ENCODE measurements around the gene MRPL52.
"Not testable (repeated sequence)": the region's sequence is repeated elsewhere in the genome, so short reads cannot be mapped to it uniquely, and the experiment has no call there.

The MRPL52 gene

DNA sequence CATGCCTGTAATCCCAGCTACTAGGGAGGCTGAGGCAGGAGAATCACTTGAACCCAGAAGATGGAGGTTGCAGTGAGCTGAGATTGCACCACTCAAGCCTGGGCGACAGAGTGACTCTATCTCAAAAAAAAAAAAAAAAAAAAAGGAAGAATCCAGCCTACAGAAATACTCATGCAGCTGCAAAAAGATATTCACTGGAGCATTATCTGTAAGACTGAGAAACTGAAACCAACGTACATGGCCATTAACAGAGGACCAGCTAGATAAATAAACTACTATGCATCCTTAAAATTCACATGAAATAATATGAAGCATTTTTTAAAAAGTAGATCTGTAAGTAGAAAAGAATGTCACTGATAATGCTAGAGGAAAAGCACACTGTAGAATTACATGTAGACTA, 18.0 kb upstream of the MRPL52 start:
- DNase-seq (ENCODE audit: low read depth) = no peak

DNA sequence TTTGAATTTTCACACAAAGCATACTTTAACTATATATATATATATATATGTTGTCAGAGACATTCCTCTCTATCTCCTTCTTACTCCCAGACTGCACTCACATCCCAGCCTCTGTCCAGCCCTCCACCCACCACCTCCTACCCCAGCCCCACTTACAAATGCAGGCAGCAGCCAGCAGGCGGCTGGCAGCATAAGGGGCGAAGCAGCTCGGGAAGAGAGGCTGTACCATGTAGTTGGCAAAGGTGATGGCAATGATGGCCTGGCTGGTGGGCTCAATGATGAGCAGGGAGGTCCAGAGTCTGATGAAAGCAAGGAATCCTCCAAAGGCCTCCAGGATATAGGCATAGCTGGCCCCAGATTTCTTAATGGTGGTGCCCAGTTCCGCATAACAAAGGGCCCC, 16.9 kb upstream of the MRPL52 start:
- no peak for DNase-seq (ENCODE audit: low read depth)

DNA sequence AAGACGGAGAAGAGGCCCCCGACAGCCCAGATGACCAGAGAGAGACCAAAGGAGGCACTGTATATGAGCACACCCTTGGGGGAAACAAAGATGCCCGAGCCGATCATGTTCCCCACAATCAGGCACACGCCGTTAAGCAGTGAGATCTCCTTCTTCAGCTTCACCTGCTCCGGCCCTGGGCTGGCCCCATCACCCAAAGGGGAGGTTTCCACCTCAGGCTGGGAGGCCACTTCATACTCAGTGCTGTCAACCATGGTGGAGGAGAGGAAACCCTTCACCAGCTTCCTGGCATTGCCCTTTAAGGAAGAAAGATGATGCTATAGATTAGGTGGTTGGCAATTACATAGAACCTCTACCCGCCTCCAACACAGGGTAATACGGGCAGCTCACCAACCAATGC, 16.5 kb upstream of the MRPL52 start:
- DNase-seq (ENCODE audit: low read depth) = no peak

DNA sequence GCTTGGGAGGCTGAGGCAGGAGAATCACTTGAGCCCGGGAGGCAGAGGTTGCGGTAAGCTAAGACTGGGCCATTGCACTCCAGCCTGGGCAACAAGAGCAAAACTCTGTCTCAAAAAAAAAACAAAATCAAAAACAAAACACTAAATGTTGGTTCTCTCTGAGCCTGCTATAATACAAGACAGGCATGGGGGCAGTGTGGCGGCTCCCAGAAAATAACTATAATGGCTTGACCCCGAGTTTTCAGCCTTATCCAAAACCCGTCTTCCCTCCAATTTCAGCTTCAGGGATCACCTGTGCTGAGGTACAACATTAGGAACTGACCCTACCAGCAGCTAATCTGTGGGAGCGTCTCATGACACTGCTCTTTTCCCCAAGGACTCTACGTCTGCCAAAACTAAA, 15.3 kb upstream of the MRPL52 start:
- DNase-seq (ENCODE audit: low read depth) = no peak

DNA sequence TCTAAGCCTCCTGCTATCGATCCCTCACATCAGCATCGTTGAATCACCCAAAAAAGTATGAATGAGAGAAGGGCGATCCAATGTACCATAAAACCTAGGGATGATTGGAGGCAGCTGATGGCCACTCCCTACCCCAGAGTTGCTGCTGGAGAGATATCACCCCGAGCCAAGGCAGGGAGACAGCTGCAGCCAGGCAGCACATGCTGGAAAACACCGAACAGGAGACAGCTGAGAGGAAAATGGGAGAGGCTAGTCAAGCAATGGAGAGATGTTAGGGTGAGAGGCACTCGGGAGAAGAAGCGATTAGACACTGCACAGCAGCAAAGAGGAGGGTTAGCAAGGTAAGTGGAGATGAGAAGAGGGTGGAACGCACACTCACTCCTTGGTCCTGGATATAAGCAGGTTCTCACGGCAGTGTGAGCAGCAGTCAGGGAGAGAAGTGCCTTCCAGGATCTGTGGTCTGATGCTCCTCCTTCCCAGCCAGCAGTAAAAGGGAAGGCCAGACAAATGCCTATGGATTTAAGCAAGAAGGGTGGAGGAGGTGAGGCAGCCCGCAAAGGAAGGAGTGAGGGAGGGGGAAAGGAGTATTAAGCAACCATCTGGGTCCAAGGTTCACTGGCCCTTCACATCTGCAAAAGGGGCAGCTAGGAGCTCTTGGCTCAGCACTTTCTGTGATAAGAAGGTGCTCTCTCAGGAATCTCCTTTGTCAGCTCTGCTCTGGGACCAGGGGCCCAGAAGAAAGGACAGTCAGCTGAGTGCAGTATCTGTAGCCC, 14.6 kb upstream of the MRPL52 start, which contains the start of gene SLC7A7:
Gene SLC7A7 (minus strand): TSS at position 495 of the 773 bp plus-strand sequence. CDS start 2,037 bp downstream, outside the sequence.
- DNase-seq (ENCODE audit: low read depth) = no peak

DNA sequence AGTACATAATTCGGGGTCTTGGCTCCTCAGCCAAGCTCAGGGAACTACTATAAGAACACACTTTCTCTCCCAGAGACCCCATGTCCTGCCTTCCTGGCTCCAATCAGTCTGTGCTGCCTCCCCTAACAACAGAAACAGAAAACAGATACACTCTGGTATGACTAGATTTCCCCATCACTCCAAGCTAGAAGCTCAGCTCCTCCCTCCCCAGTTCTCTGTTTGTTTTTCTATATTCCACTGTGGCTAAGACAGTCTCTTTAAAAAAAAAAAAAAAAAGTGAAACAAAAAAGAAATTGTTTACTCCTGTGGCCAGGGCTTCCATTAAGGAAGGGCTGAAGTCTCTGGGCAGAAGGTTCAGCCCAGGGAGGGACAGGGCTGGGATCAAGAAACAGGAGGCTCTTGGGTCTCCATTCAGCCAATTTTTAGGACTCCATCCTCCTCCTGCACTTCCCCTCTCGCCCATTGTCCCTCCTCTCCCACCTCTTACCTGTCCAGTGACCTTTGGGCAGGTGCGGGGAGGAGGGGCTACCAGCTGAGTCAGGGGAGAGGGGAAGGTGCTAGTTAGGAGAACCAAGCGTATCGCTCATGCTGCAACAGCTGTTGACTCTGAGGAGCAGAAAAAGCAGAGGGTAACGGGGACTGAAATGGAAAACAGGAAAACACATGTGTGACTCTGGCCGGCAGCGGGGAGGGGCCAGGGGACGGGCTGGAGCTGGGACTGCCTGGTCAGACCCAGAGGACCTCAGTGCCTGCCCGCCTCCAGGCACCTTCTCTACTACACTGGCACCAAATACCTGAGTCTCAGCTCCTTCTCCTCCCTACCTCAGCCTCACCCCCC, 10.3 kb upstream of the MRPL52 start:
- DNase-seq (ENCODE audit: low read depth) = no peak

DNA sequence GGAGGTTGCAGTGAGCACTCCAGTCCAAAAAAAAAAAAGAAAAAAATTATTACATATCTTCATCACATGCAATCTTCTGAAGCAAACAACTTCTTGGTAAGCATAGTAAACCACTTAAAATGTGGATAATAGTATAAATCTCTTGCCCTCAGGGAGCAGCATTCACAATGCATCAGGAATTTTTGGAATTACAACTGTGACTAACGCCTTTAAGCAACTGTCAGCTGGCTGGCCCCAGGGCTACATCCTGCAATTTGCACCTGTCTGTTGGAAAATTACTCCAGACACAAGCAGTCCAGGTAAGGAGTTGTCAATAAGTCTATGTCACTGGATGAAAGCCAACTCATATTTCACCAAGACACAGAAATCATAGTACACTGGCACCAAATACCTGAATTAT, 9.0 kb upstream of the MRPL52 start:
- DNase-seq (ENCODE audit: low read depth) = no peak

DNA sequence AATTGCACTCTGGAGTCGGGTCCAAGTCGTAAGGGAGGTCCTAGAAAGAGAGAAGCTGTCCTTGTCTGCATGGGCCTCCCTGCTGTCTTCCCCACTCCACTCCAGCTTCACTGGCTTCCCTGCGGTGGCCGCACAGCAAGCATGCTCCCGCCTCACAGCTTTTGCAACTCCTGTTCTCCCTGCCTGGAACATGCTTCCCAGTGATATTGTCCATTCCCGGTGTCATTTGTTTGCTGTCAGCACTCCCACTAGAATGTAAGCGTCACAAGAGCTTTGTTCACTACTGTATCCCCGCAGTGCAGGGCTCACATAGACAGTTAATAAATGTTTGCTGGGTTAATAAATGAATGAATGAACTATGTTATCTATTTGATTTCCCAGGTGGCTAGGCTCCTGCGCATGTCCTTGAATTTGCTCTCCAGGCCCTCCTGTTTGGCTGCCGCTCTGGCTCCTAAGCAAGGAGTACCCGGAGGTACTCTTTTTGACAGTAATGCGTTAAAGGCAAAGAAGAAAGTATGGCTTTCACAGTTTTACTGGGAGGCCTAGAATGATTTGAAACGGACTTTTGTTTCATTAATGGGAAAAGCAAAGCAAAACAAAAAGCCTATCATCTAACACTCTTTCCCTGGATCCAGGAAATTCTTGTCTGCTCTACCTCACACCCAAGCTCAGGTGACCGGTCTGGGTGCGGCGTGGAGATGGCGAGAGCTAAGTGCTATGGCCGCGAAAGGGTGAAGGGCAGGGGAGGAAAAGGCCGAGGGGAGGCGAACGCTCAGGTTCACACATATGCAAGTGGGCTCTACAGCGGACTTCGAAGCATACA, 8.3 kb upstream of the MRPL52 start:
- DNase-seq (ENCODE audit: low read depth) = no peak

DNA sequence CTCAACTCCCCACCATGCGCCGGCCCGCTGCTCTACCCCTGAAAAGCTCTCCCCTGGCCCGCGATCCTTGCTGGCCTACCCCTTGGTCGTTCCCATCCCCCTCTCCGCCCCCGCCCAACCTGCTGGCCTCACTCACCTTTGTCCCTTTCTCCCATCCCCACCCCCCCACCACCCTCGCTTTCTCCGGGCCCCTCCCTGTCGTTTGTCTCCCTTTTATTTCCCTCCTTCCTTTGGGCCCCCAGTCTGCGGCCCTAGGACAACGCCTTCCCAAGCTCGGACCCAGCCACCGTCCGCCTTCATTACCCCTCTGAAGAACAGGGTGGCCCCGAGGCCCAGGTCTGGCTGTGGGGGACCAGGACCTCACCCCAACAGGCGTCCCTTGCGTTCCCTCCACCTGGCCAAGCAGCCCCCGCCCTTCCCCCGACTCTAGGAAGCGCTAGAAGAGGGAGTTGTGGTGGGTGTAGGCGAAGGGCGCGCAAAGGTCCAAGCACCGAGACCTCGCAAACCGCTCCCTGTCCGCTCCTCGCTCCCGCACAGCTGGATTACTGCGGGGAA, 7.6 kb upstream of the MRPL52 start:
- DNase-seq (ENCODE audit: low read depth) = no peak

DNA sequence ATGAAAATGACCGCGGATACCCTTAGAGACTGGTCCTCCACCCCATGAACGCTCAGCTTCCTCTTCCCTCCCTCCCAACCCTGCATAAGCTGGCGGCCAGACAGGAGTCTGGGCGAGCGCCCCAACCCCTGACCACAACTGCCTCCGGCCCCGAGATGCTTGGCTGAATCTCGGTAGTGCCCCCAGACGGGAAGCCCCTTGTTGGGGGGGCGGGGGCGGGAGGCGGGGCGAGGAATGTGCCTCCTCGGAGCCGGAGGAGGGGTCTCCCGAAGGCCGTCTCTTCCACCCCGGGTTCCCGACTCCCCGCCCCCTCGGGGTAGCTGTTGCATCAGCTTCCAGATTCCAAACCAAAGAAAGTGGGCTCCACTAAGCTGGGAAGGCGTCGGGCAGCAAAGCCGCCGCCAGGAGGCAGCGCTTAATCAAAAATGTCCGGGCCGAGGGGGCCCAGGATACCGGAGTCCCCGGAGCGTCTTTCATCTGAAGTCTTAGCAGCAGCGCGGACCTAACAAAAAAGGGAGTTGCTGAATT, 7.1 kb upstream of the MRPL52 start:
- peak; percentile 60 for DNase-seq (ENCODE audit: low read depth)

DNA sequence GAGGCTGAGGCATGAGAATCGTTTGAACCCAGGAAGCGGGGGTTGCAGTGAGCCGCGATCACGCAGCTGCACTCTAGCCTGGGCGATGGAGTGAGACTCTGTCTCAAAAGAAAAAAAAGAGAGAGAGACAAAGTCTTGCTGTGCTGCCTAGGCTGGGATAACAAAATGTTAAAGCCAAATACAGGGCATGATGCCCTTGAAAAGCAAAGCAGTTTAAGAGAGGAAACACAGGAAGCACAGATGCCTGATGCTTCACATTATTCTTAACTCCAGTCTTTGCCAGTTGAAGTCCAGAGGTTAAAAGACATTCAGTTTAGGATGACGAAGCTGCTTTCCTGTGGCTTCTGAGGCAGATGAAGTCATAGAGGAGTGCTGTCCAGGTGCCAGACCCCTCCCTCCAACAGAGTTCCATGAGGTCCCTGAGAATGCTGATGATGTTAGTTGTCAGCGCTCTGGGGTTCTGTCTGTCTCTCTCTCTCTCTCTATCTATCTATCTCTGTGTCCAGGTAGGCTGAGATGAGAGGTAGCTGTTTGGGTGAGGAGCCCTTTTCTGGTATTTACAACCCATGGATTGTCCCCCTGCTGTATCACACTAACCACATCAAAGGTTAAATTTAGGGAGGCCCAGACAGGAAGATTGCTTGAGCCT, 4.9 kb upstream of the MRPL52 start:
- DNase-seq (ENCODE audit: low read depth) = no peak

DNA sequence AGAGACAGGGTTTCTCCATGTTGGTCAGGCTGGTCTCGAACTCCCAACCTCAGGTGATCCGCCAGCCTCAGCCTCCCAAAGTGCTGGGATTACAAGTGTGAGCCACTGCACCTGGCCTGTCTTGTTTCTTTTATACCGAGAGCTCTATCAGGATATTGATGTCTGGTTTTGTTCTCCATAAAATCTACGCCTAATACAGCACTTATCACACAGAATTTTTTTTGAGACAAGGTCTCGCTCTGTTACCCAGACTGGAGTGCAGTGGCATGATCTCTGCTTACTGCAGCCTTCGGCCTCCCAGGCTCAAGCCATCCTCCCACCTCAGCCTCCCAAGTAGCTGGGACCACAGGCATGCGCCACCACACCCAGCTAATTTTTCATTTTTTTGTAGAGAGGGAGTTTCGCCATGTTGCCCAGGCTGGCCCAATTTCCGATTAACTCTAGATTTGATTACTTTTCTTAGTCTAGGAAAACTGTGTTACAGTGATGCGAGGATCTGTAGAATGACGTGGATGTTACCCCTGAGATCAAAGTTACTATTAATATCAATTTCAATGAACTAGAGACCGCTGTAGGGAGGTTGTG, 519 bp upstream of the MRPL52 start:
- DNase-seq (ENCODE audit: low read depth) = not testable (repeated sequence)

DNA sequence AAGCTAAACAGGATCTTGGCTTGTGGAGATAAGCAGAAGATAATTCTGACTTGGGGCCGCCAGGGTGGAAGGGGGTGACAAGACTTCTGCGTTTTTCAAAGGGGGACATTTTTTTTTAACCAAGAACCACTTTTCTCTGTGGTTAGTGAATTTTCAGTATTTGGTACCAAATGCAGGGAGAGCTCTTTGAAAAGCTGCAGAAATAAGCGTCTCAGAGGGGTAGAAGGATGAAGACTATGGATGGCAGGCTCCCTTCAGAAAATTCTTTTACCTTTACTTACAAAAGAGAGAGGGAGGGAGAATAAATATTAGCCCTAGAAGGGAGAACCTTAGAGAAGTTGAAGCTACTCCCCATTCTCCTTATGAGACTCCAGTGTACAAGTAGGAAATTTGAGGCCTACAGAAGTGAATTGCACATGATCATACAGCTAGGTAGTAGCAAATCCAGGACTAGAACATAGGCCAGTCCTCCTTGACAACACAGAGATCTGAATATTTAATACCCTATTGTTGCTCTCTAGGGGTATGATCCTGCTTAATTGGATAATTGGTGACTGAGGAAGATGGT, 840 bp downstream of the MRPL52 start:
- DNase-seq (ENCODE audit: low read depth) = no peak

DNA sequence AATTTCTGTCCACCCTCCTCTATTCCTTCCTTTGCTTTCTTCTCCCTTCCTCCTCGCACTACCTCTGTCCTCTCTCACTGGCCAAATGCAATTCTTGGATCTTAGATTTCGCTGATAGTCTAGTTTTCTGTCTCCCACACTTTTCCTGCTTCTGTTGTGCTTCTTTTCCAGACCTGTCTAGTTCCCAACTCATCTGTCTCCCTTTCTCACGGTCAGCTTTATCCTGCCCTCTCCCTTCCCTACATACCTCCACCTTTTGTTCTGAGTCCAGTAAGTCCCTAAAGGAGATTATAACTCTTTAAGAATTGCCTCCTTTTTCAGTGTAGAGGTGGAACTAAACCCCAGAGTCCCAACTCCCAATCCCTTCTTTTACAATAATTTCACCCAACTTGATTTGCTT, 5.8 kb downstream of the MRPL52 start:
- no peak for DNase-seq (ENCODE audit: low read depth)

DNA sequence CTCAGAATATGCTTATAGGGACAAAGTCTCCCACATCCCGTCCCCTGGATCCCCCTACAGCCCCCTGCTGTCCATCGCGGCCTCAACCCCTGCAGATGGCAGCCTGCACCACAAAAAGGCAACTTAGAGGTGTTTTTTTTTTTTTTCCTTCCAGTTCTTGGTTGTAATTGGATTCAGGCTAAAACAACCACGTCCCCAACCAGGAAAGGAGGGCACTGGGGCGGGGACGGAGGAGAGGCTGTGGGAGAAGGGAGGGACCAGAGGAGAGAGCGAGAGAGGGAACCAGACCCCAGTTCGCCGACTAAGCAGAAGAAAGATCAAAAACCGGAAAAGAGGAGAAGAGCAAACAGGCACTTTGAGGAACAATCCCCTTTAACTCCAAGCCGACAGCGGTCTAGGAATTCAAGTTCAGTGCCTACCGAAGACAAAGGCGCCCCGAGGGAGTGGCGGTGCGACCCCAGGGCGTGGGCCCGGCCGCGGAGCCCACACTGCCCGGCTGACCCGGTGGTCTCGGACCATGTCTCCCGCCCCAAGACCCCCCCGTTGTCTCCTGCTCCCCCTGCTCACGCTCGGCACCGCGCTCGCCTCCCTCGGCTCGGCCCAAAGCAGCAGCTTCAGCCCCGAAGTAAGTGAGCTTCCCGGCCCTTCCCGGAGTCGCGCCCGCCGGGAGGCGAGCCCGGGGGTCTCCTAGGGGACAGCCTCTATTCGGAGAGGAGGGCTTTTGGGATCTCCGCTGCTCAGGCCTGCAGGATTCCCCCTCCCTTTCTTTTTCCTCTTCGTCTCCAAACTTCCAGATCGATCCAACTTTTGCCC, 6.8 kb downstream of the MRPL52 start, which contains the start of gene MMP14:
Gene MMP14 (plus strand): TSS at position 285 of the 813 bp plus-strand sequence. CDS start 233 bp downstream, at position 518.
- DNase-seq (ENCODE audit: low read depth) = no peak

DNA sequence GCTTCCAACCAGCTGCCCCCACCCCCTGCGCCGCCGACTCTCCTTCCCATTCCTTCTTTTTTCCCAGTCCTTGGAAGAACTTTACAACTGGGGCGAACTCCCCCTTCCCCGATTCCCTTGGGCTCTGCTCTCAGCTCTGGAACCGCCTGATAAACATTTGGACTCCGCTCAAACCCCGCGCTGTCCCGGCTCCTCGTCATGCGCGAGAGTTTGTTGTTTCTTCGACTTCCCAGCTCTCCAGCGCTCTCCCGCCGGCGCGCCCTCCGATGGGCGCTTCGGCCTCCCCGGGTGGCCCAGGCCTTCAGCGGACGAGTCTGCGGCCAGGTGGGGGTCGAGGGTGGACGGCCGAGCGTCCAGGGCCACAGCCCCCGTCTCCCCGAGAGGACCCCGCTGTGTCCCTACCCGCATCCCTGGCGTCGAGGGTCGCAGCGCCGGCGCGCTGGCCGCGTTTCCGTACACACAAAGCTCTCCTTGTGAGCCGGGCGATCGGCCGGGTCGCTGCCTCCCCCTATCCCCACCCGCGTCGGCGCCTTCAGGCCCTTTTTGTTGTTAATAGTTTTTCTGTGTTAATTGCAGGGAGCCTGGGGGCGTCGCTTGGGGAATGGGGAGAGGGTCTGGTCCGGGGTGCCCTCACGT, 7.5 kb downstream of the MRPL52 start:
- no peak for DNase-seq (ENCODE audit: low read depth)

DNA sequence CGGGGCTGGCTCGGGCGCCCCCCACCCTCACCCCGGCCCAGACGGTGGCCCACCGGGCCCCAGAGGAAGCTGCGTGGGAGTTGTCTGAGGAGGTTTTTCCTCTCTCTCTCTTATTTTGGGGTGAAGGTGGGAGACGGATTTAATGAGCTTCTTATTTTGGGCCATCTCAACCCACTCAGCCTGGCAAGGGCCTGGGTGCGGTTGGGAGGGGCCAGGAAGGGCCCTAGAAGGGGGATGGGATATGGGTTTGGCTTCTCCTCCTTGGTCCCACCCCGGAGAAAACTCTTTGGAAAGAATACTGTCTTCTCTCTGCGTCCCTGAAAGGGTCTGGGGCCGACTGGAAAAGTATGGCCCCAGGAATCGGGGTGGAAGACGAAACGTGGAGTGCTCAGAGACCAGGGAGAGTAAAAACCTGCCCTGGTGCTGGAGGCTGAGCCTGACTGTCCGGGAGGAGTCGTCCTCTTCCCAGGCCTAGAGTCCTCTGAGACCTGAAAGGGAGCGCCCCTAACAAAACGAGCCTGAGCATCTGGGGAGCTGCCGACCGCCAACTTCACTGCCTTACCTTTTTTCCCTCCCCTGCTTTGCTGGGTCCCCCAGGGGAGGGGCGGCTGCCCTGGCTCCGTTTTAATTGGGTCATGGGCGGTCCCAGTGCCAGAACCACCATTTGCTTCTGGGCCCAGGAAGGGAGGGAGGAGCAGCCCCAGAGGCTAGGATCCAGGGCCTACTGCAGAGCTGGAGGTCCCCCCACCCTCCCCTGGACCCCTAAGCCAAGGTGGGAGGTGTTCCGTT, 8.3 kb downstream of the MRPL52 start:
- no peak for DNase-seq (ENCODE audit: low read depth)

DNA sequence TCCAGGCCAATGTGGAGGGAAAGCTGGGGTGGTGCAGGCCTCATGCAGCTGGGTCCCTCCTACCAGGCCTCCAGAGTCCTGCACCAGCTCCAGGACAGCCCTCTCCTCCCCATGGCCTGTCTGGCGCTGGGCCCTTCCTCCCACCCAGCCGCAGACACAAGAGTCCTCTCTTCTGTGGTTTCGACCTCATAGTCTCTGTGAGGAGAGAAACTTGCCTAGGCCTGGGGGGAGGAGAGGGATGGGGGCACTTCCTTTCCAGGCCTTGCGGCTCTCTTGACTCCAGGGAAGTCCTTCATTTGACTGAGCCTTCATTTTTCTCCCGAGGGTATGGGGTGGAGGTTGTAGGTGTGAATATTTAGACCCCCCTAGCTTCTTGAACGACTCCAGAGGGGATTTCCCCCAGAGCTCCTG, 8.9 kb downstream of the MRPL52 start:
- no peak for DNase-seq (ENCODE audit: low read depth)
